OCI-LY1 (cell line): Measurements from ENCODE around the gene MARCKSL1.

Experiments
- H2AFZ ChIP-seq: fragments of 200-600 bp; sonication (generic), shearing (Covaris generic); 2 replicates; pipeline ENCODE4 v1.6.0; 2014; ENCODE audit warnings: antibody characterized with exemption, mild to moderate bottlenecking, low read length
- H3F3A ChIP-seq: fragments of 200-600 bp; sonication (generic), shearing (Covaris generic); 2 replicates; pipeline ENCODE4 v1.6.0; 2014; ENCODE audit warnings: mild to moderate bottlenecking, antibody characterized with exemption, low read length, moderate library complexity; ENCODE audit not compliant: insufficient read depth
- H3K27ac ChIP-seq: fragments of 200-600 bp; sonication (generic); 2 replicates; pipeline ENCODE4 v1.5.1; 2014; ENCODE audit warnings: low read length, mixed run types, mild to moderate bottlenecking, low read depth; ENCODE audit not compliant: poor library complexity, severe bottlenecking
- H3K27me3 ChIP-seq: fragments of 200-600 bp; sonication (generic); 2 replicates; pipeline ENCODE4 v1.6.0; 2014; ENCODE audit warnings: antibody characterized with exemption, mild to moderate bottlenecking, low read length, moderate library complexity; ENCODE audit not compliant: insufficient read depth
- H3K36me3 ChIP-seq: fragments of 200-600 bp; sonication (generic); 2 replicates; pipeline ENCODE4 v1.6.1; 2014; ENCODE audit warnings: mild to moderate bottlenecking, antibody characterized with exemption, low read length, moderate library complexity, mixed read lengths; ENCODE audit not compliant: insufficient read depth
- H3K4me1 ChIP-seq: fragments of 200-600 bp; sonication (generic); 2 replicates; pipeline ENCODE4 v1.5.1; 2014; ENCODE audit warnings: mild to moderate bottlenecking, low read length, moderate library complexity; ENCODE audit not compliant: insufficient read depth, severe bottlenecking
- H3K4me2 ChIP-seq: fragments of 200-600 bp; sonication (generic), shearing (Covaris generic); 2 replicates; pipeline ENCODE4 v1.6.1; 2014; ENCODE audit warnings: low read length
- H3K4me3 ChIP-seq: fragments of 200-600 bp; sonication (generic); 2 replicates; pipeline ENCODE4 v1.5.1; 2014; ENCODE audit warnings: low read length, low read depth, mild to moderate bottlenecking, mixed read lengths; ENCODE audit not compliant: poor library complexity, severe bottlenecking
- H3K79me2 ChIP-seq: fragments of 200-600 bp; shearing (Covaris generic); 2 replicates; pipeline ENCODE4 v1.6.1; 2016; ENCODE audit warnings: mixed run types, low read length, mixed read lengths; ENCODE audit not compliant: insufficient read depth
- H3K9ac ChIP-seq: fragments of 200-600 bp; sonication (generic), shearing (Covaris generic); 2 replicates; pipeline ENCODE4 v1.6.1; 2014; ENCODE audit warnings: mild to moderate bottlenecking, low read length, mixed read lengths
- H3K9me2 ChIP-seq: fragments of 200-600 bp; sonication (generic), shearing (Covaris generic); 2 replicates; pipeline ENCODE4 v1.6.1; 2014; ENCODE audit warnings: low read depth, mild to moderate bottlenecking, low read length, mixed read lengths
- H3K9me3 ChIP-seq: fragments of 200-600 bp; shearing (Covaris generic); 2 replicates; pipeline ENCODE4 v1.6.1; 2014; ENCODE audit warnings: low read length, mixed read lengths
- H4K20me1 ChIP-seq: fragments of 200-600 bp; sonication (generic), shearing (Covaris generic); 2 replicates; pipeline ENCODE4 v1.6.0; 2016; ENCODE audit warnings: mild to moderate bottlenecking, low read length; ENCODE audit not compliant: insufficient read depth
- EZH2 ChIP-seq: fragments of 200-600 bp; sonication (generic), shearing (Covaris generic); IDR thresholded peaks from 2 replicates; pipeline ENCODE4 v1.8.0; 2017; ENCODE audit warnings: borderline replicate concordance, mixed run types, mild to moderate bottlenecking, antibody characterized with exemption, low read length, moderate library complexity, mixed read lengths
- TF ChIP-seq, protein P1 (sequence below): fragments of 200-600 bp; sonication (generic), shearing (Covaris generic); IDR thresholded peaks from 2 replicates; pipeline ENCODE4 v1.5.1; 2017; ENCODE audit warnings: mild to moderate bottlenecking, antibody characterized with exemption, low read length, moderate library complexity, mixed read lengths

MARCKSL1 gene

DNA sequence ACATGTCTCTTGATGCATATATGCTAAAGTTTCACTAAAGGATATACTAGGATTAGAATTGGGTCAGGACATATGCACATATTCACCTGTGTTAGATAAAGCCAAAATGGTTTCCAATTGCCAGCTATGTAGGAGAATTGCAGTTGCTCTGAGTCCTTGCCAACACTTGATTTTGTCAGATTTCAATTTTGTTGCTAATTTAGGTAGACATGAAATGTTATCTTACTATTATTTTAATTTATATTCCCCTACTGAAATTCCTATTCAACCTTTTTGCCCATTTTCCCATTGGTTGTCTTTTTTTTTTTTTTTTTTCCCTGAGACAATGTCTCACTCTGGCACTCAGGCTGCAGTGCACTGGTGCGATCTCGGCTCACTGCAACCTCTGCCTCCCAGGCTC is 30.7 kb downstream of the MARCKSL1 start:
- H3K9me2 ChIP-seq = no peaks in the 10 kb centered on the region
- H4K20me1 ChIP-seq = 0 out of 2 replicates have a peak, but pooled peaks cover 3% of the 10 kb centered on the region
- no peaks in the 10 kb centered on the region; the same call in 1 of the 2 replicates for H3K9me3 ChIP-seq
- H3K36me3 ChIP-seq = peaks cover 86% of the 10 kb centered on the region
- TF ChIP-seq, protein P1, sequence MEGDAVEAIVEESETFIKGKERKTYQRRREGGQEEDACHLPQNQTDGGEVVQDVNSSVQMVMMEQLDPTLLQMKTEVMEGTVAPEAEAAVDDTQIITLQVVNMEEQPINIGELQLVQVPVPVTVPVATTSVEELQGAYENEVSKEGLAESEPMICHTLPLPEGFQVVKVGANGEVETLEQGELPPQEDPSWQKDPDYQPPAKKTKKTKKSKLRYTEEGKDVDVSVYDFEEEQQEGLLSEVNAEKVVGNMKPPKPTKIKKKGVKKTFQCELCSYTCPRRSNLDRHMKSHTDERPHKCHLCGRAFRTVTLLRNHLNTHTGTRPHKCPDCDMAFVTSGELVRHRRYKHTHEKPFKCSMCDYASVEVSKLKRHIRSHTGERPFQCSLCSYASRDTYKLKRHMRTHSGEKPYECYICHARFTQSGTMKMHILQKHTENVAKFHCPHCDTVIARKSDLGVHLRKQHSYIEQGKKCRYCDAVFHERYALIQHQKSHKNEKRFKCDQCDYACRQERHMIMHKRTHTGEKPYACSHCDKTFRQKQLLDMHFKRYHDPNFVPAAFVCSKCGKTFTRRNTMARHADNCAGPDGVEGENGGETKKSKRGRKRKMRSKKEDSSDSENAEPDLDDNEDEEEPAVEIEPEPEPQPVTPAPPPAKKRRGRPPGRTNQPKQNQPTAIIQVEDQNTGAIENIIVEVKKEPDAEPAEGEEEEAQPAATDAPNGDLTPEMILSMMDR = no peak
- TF ChIP-seq EZH2 = no peak
- H3K4me1 ChIP-seq = peaks cover 40% of the 10 kb centered on the region
- no peak overlapping the region for H2AFZ ChIP-seq
- H3K9ac ChIP-seq = no peak overlapping the region
- no peaks in the 10 kb centered on the region for H3K27me3 ChIP-seq
- H3K27ac ChIP-seq = no peak overlapping the region
- peaks cover 3% of the 10 kb centered on the region; the same call in 1 of the 2 replicates for H3F3A ChIP-seq
- peaks cover 92% of the 10 kb centered on the region for H3K79me2 ChIP-seq
- H3K4me3 ChIP-seq = no peak overlapping the region
- no peak overlapping the region for H3K4me2 ChIP-seq

DNA sequence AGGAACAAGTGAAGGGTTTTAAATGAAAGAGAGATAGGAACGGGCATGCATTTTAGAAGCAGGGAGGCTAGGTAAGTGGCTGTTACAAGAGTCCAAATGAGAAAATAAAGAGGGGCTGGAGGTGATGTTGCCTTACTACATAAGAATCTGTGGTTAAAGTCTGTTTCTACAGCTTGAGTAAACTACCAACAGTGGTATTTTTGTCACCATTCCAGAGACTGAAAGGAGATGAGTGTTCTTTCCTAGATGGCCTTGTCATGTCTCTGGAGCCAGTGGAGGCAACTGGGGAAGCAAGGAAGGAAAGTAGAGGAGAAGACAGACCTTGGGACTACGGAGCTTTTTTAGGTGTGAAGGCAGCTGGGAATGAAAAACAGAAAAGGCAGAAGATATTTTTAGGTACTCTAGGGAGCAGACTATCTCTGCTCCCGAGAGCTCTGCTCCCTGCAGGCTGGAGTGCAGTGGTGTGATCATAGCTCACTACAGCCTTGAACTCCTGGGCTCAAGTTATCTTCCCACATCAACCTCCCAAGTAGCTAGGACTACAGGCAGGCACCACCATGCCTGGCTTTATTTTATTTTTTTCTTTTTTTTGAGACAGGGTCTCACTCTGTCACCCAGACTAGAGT is 31.9 kb downstream of the MARCKSL1 start:
- no peak overlapping the region for H3K4me3 ChIP-seq
- no peak overlapping the region for H3K9ac ChIP-seq
- no peak for TF ChIP-seq EZH2
- TF ChIP-seq, protein P1 = no peak
- peaks cover 86% of the 10 kb centered on the region for H3K36me3 ChIP-seq
- no peak overlapping the region for H3K4me2 ChIP-seq
- no peaks in the 10 kb centered on the region for H3K27me3 ChIP-seq
- H3K4me1 ChIP-seq = peaks cover 32% of the 10 kb centered on the region
- no peaks in the 10 kb centered on the region for H4K20me1 ChIP-seq
- H2AFZ ChIP-seq = no peak overlapping the region
- peaks cover 3% of the 10 kb centered on the region; the same call in 1 of the 2 replicates for H3F3A ChIP-seq
- H3K27ac ChIP-seq = no peak overlapping the region
- no peaks in the 10 kb centered on the region; the same call in 1 of the 2 replicates for H3K9me3 ChIP-seq
- no peaks in the 10 kb centered on the region for H3K9me2 ChIP-seq
- peaks cover 91% of the 10 kb centered on the region for H3K79me2 ChIP-seq

DNA sequence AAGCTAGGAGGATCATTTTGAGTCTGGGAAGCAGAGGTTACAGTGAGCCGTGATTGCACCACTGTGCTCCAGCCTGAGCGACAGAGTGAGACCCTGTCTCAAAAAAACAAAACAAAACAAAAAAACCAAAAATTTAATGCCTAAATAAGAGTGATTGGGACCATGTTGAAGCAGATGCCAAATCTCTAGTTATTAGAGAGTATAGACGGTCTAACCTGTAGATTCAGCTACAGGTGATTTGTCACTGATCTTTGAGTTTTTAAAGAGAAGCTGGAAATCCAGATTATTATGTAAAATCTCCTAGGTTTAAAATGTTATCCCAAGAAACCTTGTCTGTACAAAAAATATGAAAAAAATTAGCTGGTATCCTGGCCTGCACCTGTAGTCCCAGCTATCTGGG is 32.7 kb downstream of the MARCKSL1 start:
- no peak overlapping the region for H3K4me2 ChIP-seq
- peaks cover 89% of the 10 kb centered on the region for H3K36me3 ChIP-seq
- H3K27me3 ChIP-seq = no peaks in the 10 kb centered on the region
- peaks cover 93% of the 10 kb centered on the region for H3K79me2 ChIP-seq
- TF ChIP-seq, protein P1 = no peak
- TF ChIP-seq EZH2 = no peak
- no peak overlapping the region for H3K27ac ChIP-seq
- peaks cover 27% of the 10 kb centered on the region for H3K4me1 ChIP-seq
- no peak overlapping the region for H2AFZ ChIP-seq
- no peak overlapping the region for H3K9ac ChIP-seq
- H3K9me2 ChIP-seq = no peaks in the 10 kb centered on the region
- H3K4me3 ChIP-seq = no peak overlapping the region
- peaks cover 3% of the 10 kb centered on the region; the same call in 1 of the 2 replicates for H3F3A ChIP-seq
- H3K9me3 ChIP-seq = no peaks in the 10 kb centered on the region; the same call in 1 of the 2 replicates
- H4K20me1 ChIP-seq = no peaks in the 10 kb centered on the region
